ENCODE data around the gene DNAJC7.

DNA sequence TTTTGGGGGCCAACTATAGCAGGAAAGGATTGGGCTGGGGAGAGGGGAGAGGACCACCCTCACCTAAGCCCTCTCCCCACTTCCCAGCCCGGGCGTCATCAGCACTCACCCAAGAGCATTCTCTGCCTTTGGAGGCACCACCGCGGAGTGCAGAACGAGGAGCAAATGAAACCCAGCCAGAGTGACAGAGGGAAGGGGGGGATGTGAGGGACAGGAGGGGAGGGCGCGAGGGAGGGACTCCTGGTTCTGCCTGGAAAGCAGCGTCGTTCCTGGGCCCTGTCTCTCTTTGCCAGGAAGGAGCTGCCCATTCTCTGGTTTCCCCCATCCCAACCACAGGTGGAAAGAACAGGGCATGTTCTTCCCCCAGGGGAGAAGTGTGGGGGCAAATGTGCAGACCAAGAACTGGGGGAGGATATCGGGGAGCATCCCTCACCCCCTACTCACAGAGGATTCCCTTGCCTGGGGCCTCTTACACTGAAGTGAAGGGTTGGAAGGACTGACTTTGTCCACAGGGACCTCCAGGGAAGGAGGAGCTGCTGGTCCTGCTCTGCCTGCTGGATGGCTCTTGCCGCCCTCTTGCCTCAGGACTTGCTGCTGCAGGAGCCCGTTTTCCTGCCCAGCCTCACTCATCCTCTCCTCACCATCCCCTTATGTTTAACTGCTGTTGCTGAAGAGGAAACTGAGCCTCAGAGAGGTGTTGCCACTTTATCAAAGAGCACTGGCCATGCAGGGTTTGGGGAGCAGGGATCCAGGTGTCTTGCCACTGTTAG, 36.7 kb upstream of the DNAJC7 start:
- TF ChIP-seq, protein P1, sequence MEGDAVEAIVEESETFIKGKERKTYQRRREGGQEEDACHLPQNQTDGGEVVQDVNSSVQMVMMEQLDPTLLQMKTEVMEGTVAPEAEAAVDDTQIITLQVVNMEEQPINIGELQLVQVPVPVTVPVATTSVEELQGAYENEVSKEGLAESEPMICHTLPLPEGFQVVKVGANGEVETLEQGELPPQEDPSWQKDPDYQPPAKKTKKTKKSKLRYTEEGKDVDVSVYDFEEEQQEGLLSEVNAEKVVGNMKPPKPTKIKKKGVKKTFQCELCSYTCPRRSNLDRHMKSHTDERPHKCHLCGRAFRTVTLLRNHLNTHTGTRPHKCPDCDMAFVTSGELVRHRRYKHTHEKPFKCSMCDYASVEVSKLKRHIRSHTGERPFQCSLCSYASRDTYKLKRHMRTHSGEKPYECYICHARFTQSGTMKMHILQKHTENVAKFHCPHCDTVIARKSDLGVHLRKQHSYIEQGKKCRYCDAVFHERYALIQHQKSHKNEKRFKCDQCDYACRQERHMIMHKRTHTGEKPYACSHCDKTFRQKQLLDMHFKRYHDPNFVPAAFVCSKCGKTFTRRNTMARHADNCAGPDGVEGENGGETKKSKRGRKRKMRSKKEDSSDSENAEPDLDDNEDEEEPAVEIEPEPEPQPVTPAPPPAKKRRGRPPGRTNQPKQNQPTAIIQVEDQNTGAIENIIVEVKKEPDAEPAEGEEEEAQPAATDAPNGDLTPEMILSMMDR (IDR thresholded peaks at IDR 0.05) = no peak
- TF ChIP-seq POLR2A (IDR thresholded peaks at IDR 0.05) = no peak

Data from lower leg skin (tissue), 3 donors.